Upper lobe of right lung (tissue), 1 donor: ENCODE results near the gene PRAMEF18. TPM values are rescaled to one million over a fixed set of nuclear protein-coding genes. Genes with fewer than 3 reads are reported as not detected.
"Not testable (repeated sequence)": the region's sequence is repeated elsewhere in the genome, so short reads cannot be mapped to it uniquely, and the experiment has no call there.

ENCODE experiments used
- ATAC-seq: fragments of 200-7000 bp; cut with Tn5 transposase; one replicate; pipeline ENCODE4 v1.9.1; 2020; ENCODE audit warnings: mild to moderate bottlenecking, moderate library complexity
- DNase-seq: peaks from one replicate; pipeline ENCODE4 v3.0.0-alpha.2; 2020
- H3K27ac ChIP-seq: fragments of 200-600 bp; one replicate; pipeline ENCODE4 v1.8.0; 2022
- H3K27me3 ChIP-seq: fragments of 200-600 bp; one replicate; pipeline ENCODE4 v1.8.0; 2022; ENCODE audit warnings: mild to moderate bottlenecking
- H3K36me3 ChIP-seq: fragments of 200-600 bp; one replicate; pipeline ENCODE4 v1.8.0; 2022
- H3K4me1 ChIP-seq: fragments of 200-600 bp; one replicate; pipeline ENCODE4 v1.8.0; 2022
- H3K4me3 ChIP-seq: fragments of 200-600 bp; one replicate; pipeline ENCODE4 v1.8.0; 2022; ENCODE audit warnings: mild to moderate bottlenecking
- H3K9me3 ChIP-seq: fragments of 200-600 bp; one replicate; pipeline ENCODE4 v1.8.0; 2022
- intact Hi-C: fragments of 100-400 bp; cut with DNase I; formaldehyde crosslinking; loops from one replicate; pipeline ENCODE4 v1.11.0; 2022
- total RNA-seq: library from RNA; stranded (reverse); fragmentation: NEBNext Ultra II Directional; extraction: Animal tissue kit (Norgen Biotek cat#: 25700); gene quantifications from one replicate; pipeline ENCODE4 v1.2.1, GENCODE V29; 2021
- TF ChIP-seq, protein P1 (sequence below): fragments of 200-600 bp; IDR thresholded peaks from one replicate; pipeline ENCODE4 v1.8.0; 2022; ENCODE audit warnings: antibody characterized with exemption
- donor health status: DM: no; HTN: yes; CAD: no; lungs with severe emphysema.

Gene PRAMEF18
- total RNA-seq, 1 donor from 2014 or later: not detected

GRCh38 chr1:13230096-13230495 lies 4.1 kb upstream of the PRAMEF18 start:
- H3K27me3 ChIP-seq, H3K27ac ChIP-seq, ATAC-seq, H3K4me1 ChIP-seq, H3K36me3 ChIP-seq, intact Hi-C loops, H3K4me3 ChIP-seq, H3K9me3 ChIP-seq: not testable (repeated sequence)
- DNase-seq: peak; percentile 21

- DNase-seq: peak; percentile 59
- H3K4me1 ChIP-seq: no peaks in the 10 kb centered on the region
- intact Hi-C loops: no loop called here
- H3K9me3 ChIP-seq: no peaks in the 10 kb centered on the region
- no peaks in the 10 kb centered on the region for H3K36me3 ChIP-seq
- peaks cover 9% of the 10 kb centered on the region for H3K27me3 ChIP-seq
- H3K4me3 ChIP-seq: no peak overlapping the region
- peak; percentile 60 for ATAC-seq
- no peak overlapping the region for H3K27ac ChIP-seq
- TF ChIP-seq, protein P1, sequence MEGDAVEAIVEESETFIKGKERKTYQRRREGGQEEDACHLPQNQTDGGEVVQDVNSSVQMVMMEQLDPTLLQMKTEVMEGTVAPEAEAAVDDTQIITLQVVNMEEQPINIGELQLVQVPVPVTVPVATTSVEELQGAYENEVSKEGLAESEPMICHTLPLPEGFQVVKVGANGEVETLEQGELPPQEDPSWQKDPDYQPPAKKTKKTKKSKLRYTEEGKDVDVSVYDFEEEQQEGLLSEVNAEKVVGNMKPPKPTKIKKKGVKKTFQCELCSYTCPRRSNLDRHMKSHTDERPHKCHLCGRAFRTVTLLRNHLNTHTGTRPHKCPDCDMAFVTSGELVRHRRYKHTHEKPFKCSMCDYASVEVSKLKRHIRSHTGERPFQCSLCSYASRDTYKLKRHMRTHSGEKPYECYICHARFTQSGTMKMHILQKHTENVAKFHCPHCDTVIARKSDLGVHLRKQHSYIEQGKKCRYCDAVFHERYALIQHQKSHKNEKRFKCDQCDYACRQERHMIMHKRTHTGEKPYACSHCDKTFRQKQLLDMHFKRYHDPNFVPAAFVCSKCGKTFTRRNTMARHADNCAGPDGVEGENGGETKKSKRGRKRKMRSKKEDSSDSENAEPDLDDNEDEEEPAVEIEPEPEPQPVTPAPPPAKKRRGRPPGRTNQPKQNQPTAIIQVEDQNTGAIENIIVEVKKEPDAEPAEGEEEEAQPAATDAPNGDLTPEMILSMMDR: peak; percentile 61
Measured at GRCh38 chr1:13228343-13228781, 2.4 kb upstream of the PRAMEF18 start.

- H3K4me3 ChIP-seq, intact Hi-C loops, H3K4me1 ChIP-seq, H3K27me3 ChIP-seq, H3K27ac ChIP-seq, H3K9me3 ChIP-seq, ATAC-seq, H3K36me3 ChIP-seq: not testable (repeated sequence)
- peak; percentile 17 for DNase-seq
Measured at GRCh38 chr1:13227271-13228055, 1.5 kb upstream of the PRAMEF18 start.

DNA sequence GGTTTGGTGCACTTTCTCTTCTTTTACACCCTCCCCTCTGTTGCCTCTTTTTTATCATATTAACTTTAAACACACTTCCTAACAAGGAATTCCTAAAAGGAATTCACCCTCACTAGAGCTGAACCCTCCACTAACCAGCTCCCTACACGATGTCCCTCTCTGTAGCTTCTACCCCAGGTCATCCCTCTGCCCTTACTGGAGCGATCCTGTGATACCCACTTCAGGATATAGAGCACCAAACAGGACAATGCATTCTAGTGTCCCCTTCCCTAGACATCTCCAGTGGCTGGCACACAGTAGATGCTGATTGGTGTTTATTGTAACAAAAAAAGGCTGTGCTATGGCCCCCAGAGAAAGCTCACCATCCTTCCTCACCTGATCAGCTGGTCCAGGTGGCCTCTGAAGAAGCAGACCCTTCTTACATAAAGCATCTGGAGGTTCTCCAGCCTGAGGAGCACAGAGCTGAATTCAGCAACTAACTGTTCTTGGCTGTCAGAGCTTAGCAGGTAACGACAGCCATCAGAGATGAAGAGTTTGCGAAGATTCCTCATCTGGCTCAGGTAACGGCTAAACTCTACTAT lies 1.4 kb downstream of the PRAMEF18 start:
- no peaks in the 10 kb centered on the region for H3K4me1 ChIP-seq
- intact Hi-C loops: no loop called here
- H3K4me3 ChIP-seq: no peak overlapping the region
- DNase-seq: peak; percentile 22
- peaks cover 6% of the 10 kb centered on the region for H3K27me3 ChIP-seq
- no peaks in the 10 kb centered on the region for H3K36me3 ChIP-seq
- no peak overlapping the region for H3K27ac ChIP-seq
- peak; percentile 23 for ATAC-seq
- no peaks in the 10 kb centered on the region for H3K9me3 ChIP-seq
- TF ChIP-seq, protein P1: no peak

GRCh38 chr1:13222788-13223187 lies 3.2 kb downstream of the PRAMEF18 start:
- H3K4me1 ChIP-seq, DNase-seq, H3K27ac ChIP-seq, intact Hi-C loops, H3K9me3 ChIP-seq, ATAC-seq, H3K36me3 ChIP-seq, H3K27me3 ChIP-seq, H3K4me3 ChIP-seq: not testable (repeated sequence)

DNA sequence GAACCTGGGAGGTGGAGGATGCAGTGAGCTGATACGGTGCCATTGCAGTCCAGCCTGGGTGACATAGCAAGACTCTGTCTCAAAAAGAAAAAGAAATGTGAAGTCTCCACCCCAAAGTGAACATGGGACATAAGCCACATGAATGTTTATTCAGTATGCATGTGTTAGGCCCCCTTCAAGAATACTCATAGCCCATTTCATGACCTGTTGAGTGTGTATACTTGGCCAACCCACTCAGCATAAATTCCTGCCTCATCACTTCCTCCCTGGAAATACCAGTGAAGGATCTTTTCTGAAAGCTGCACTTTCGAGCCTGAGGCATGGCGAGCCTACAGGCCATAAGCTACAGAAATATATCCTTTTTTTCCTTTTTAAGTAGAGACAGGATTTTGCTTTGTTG lies 6.8 kb downstream of the PRAMEF18 start:
- H3K9me3 ChIP-seq, intact Hi-C loops, DNase-seq, H3K27me3 ChIP-seq, H3K27ac ChIP-seq, H3K4me3 ChIP-seq, H3K4me1 ChIP-seq, H3K36me3 ChIP-seq: not testable (repeated sequence)
- peak; percentile 34 for ATAC-seq

DNA sequence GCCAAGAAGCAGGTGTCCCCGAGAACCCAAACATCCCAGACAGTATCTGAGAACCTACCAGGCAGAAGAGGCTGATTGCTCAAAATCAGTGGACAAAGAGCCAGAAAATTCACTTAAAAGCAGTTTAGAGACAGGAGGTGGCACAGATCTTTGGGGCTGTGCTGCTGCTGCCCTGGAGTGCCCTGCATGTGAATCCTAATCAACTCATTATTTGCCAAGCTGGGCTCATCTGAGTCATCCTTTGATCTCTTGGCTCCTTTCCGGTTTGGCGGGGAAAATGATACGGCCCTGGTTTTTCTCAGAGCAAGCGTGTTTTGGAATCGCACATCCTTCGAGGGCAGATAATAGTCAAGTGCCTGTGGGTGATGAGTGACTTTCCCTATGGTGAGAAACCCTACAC lies 9.3 kb downstream of the PRAMEF18 start:
- ATAC-seq, intact Hi-C loops, H3K27me3 ChIP-seq, H3K9me3 ChIP-seq, DNase-seq, H3K27ac ChIP-seq, H3K4me1 ChIP-seq, H3K36me3 ChIP-seq, H3K4me3 ChIP-seq: not testable (repeated sequence)

- H3K4me3 ChIP-seq, H3K27ac ChIP-seq, H3K4me1 ChIP-seq, DNase-seq, H3K27me3 ChIP-seq, intact Hi-C loops, H3K9me3 ChIP-seq, H3K36me3 ChIP-seq: not testable (repeated sequence)
- peak; percentile 65 for ATAC-seq
Measured at GRCh38 chr1:13208712-13209111, 17.2 kb downstream of the PRAMEF18 start.

DNA sequence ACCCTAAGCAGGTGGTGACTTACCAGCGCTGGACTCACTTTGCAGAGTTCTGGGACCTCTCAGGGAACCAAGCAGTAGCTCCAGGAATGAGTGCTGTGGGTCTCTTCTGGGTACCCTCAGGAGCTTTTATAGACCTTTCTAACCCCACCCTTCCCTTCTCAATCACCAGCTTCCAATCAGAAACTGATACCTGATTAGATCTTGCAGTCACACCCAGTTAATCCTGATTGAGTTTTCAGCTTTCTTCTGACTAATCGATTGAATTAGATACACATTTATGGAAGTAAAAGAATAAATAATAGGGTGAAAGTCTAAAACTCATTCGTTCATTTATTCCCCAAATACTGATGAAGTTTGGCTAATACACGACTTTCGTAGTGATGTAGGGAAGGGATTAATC lies 24.6 kb downstream of the PRAMEF18 start, which contains the start of gene PRAMEF13:
PRAMEF13 (minus strand) TSS at position 101 of the 400 bp plus-strand sequence. CDS start 1,820 bp downstream, outside the sequence.
- H3K9me3 ChIP-seq, intact Hi-C loops, ATAC-seq, H3K27ac ChIP-seq, H3K27me3 ChIP-seq, H3K4me3 ChIP-seq, H3K4me1 ChIP-seq, DNase-seq, H3K36me3 ChIP-seq: not testable (repeated sequence)

Other genes with a start within 250 kb of the PRAMEF18 start
- not detected for gene PRAMEF27, start 169.6 kb downstream of the PRAMEF18 start, total RNA-seq
- gene HNRNPCL3, start 165.4 kb downstream of the PRAMEF18 start, total RNA-seq: not detected
- gene PRAMEF25, start 155.4 kb downstream of the PRAMEF18 start, total RNA-seq: not detected
- gene HNRNPCL2, start 109.3 kb downstream of the PRAMEF18 start, total RNA-seq: not detected
- not detected for gene PRAMEF26, start 70.1 kb downstream of the PRAMEF18 start, total RNA-seq
- not detected for gene HNRNPCL4, start 60.5 kb downstream of the PRAMEF18 start, total RNA-seq
- not detected for gene PRAMEF9, start 54.3 kb downstream of the PRAMEF18 start, total RNA-seq
- gene PRAMEF13, start 24.7 kb downstream of the PRAMEF18 start, total RNA-seq: not detected
- gene PRAMEF5, start 28.0 kb upstream of the PRAMEF18 start, total RNA-seq: not detected
- not detected for gene PRAMEF8, start 59.0 kb upstream of the PRAMEF18 start, total RNA-seq
- not detected for gene PRAMEF33, start 77.4 kb upstream of the PRAMEF18 start, total RNA-seq
- not detected for gene PRAMEF15, start 89.4 kb upstream of the PRAMEF18 start, total RNA-seq
- gene PRAMEF14, start 121.0 kb upstream of the PRAMEF18 start, total RNA-seq: not detected
- gene PRAMEF19, start 145.8 kb upstream of the PRAMEF18 start, total RNA-seq: not detected
- not detected for gene PRAMEF17, start 163.5 kb upstream of the PRAMEF18 start, total RNA-seq
- gene PRAMEF20, start 184.3 kb upstream of the PRAMEF18 start, total RNA-seq: not detected